ENCODE results near the gene NEGR1.

The NEGR1 gene

GRCh38 chr1:71850515-71850914 lies 431.8 kb downstream of the NEGR1 start:
- DNase-seq (ENCODE audit: low read depth): no peak

- DNase-seq (ENCODE audit: low read depth): no peak
These were observed 439.3 kb downstream of the NEGR1 start for GRCh38 chr1:71843012-71843411.

GRCh38 chr1:71839876-71840275 lies 442.5 kb downstream of the NEGR1 start:
- no peak for DNase-seq (ENCODE audit: low read depth)

- no peak for DNase-seq (ENCODE audit: low read depth)
These were observed 445.4 kb downstream of the NEGR1 start for GRCh38 chr1:71836904-71837303.

GRCh38 chr1:71835442-71835813 lies 446.9 kb downstream of the NEGR1 start:
- no peak for DNase-seq (ENCODE audit: low read depth)

- no peak for DNase-seq (ENCODE audit: low read depth)
These were observed 447.5 kb downstream of the NEGR1 start for GRCh38 chr1:71834601-71835441.

- no peak for DNase-seq (ENCODE audit: low read depth)
These were observed 450.7 kb downstream of the NEGR1 start for GRCh38 chr1:71831646-71832045.

GRCh38 chr1:71829346-71829745 lies 453.0 kb downstream of the NEGR1 start:
- no peak for DNase-seq (ENCODE audit: low read depth)

- DNase-seq (ENCODE audit: low read depth): no peak
These were observed 453.8 kb downstream of the NEGR1 start for GRCh38 chr1:71828431-71829012.

GRCh38 chr1:71823708-71824305 lies 458.5 kb downstream of the NEGR1 start:
- no peak for DNase-seq (ENCODE audit: low read depth)

GRCh38 chr1:71817028-71817427 lies 465.3 kb downstream of the NEGR1 start:
- DNase-seq (ENCODE audit: low read depth): no peak

- DNase-seq (ENCODE audit: low read depth): no peak
These were observed 473.3 kb downstream of the NEGR1 start for GRCh38 chr1:71809085-71809484.

GRCh38 chr1:71804140-71804539 lies 478.2 kb downstream of the NEGR1 start:
- DNase-seq (ENCODE audit: low read depth): no peak

GRCh38 chr1:71796006-71796405 lies 486.3 kb downstream of the NEGR1 start:
- no peak for DNase-seq (ENCODE audit: low read depth)

- no peak for DNase-seq (ENCODE audit: low read depth)
These were observed 490.1 kb downstream of the NEGR1 start for GRCh38 chr1:71792264-71792663.

- DNase-seq (ENCODE audit: low read depth): no peak
These were observed 494.2 kb downstream of the NEGR1 start for GRCh38 chr1:71788113-71788512.

GRCh38 chr1:71787699-71788098 lies 494.6 kb downstream of the NEGR1 start:
- DNase-seq (ENCODE audit: low read depth): no peak

- no peak for DNase-seq (ENCODE audit: low read depth)
These were observed 496.1 kb downstream of the NEGR1 start for GRCh38 chr1:71786218-71786617.

- no peak for DNase-seq (ENCODE audit: low read depth)
These were observed 496.9 kb downstream of the NEGR1 start for GRCh38 chr1:71785450-71785849.

- DNase-seq (ENCODE audit: low read depth): no peak
These were observed 497.3 kb downstream of the NEGR1 start for GRCh38 chr1:71785000-71785399.

- no peak for DNase-seq (ENCODE audit: low read depth)
These were observed 498.1 kb downstream of the NEGR1 start for GRCh38 chr1:71784241-71784640.

- no peak for DNase-seq (ENCODE audit: low read depth)
These were observed 499.3 kb downstream of the NEGR1 start for GRCh38 chr1:71783071-71783470.

GRCh38 chr1:71781450-71781849 lies 500.9 kb downstream of the NEGR1 start:
- DNase-seq (ENCODE audit: low read depth): no peak

Measured in iris pigment epithelial cell (primary cell).